SK-N-SH (cell line): ENCODE results near the gene MYO16. TPM values are rescaled to one million over a fixed set of nuclear protein-coding genes. Genes with fewer than 3 reads are reported as not detected.

Experiments used
- CTCF ChIA-PET: fragments of 300-600, 350-600 bp; formaldehyde crosslinking; extraction: SDS; loops from one replicate; lab custom pipeline; 2021; lab: Yijun Ruan, JAX
- POLR2A ChIA-PET: fragments of 350-600 bp; sonication (Branson Sonifier 250); formaldehyde crosslinking; extraction: SDS; loops from one replicate; lab custom pipeline; 2020; ENCODE audit warnings: antibody characterized with exemption, inconsistent platforms; lab: Yijun Ruan, JAX
- DNase-seq: peaks from one replicate; pipeline ENCODE4 v3.0.0; 2012
- H2AFZ ChIP-seq: fragments of 200-600 bp; sonication (generic); 2 replicates; pipeline ENCODE4 v1.8.1; 2016; ENCODE audit warnings: antibody characterized with exemption, mild to moderate bottlenecking, low read depth
- H3F3A ChIP-seq: fragments of 200-600 bp; sonication (generic); replicated peaks from 2 replicates; pipeline ENCODE3; 2016; ENCODE audit warnings: antibody characterized with exemption, mild to moderate bottlenecking; ENCODE audit not compliant: insufficient read depth
- H3K27ac ChIP-seq, 2 experiments: fragments of 200-500 bp in 1 of 2; fragments of 200-600 bp in 1 of 2; sonication (Bioruptor generic) in 1 of 2; sonication (generic), shearing (Covaris generic) in 1 of 2; 2 replicates each; pipeline versions ENCODE4 v1.5.1 to v1.6.1; 2014 to 2016; ENCODE audit warnings: low read depth in 2 of 2, inconsistent platforms in 1 of 2, low read length in 1 of 2, mild to moderate bottlenecking in 1 of 2, mixed read lengths in 1 of 2
- H3K27me3 ChIP-seq: fragments of 200-600 bp; sonication (generic), shearing (Covaris generic); 2 replicates; pipeline ENCODE4 v1.6.1; 2016; ENCODE audit warnings: mixed run types; ENCODE audit not compliant: insufficient read depth
- H3K36me3 ChIP-seq, 2 experiments: fragments of 200-500 bp in 1 of 2; fragments of 200-600 bp in 1 of 2; sonication (Bioruptor generic) in 1 of 2; sonication (generic) in 1 of 2; replicated peaks in 1 of 2; 2 replicates each; pipeline versions ENCODE3 to v1.5.1; 2014 to 2016; ENCODE audit warnings: low read length in 1 of 2, mild to moderate bottlenecking in 1 of 2; ENCODE audit not compliant: insufficient read depth in 2 of 2, control insufficient read depth in 1 of 2
- H3K4me1 ChIP-seq, 2 experiments: fragments of 200-500 bp in 1 of 2; fragments of 200-600 bp in 1 of 2; sonication (Bioruptor generic) in 1 of 2; sonication (generic), shearing (Covaris generic) in 1 of 2; 2 replicates each; pipeline versions ENCODE4 v1.5.1 to v1.6.1; 2014 to 2016; ENCODE audit warnings: low read depth in 1 of 2, low read length in 1 of 2, mixed run types in 1 of 2; ENCODE audit not compliant: insufficient read depth in 2 of 2, control insufficient read depth in 1 of 2
- H3K4me2 ChIP-seq: fragments of 200-600 bp; sonication (generic), shearing (Covaris generic); 2 replicates; pipeline ENCODE4 v1.6.1; 2017; ENCODE audit warnings: mixed run types
- H3K4me3 ChIP-seq, 2 experiments: fragments of 200-500 bp in 1 of 2; fragments of 200-600 bp in 1 of 2; sonication (Bioruptor generic) in 1 of 2; sonication (generic), shearing (Covaris generic) in 1 of 2; 2 replicates each; pipeline versions ENCODE4 v1.5.1 to v1.8.1; 2014 to 2016; ENCODE audit warnings: low read depth in 2 of 2, inconsistent platforms in 1 of 2, low read length in 1 of 2, mild to moderate bottlenecking in 1 of 2, mixed read lengths in 1 of 2, moderate library complexity in 1 of 2
- H3K79me2 ChIP-seq: fragments of 200-600 bp; sonication (generic); 2 replicates; pipeline ENCODE4 v1.8.1; 2017; ENCODE audit warnings: mild to moderate bottlenecking; ENCODE audit not compliant: insufficient read depth
- H3K9ac ChIP-seq: fragments of 200-600 bp; sonication (generic); 2 replicates; pipeline ENCODE4 v1.6.1; 2017; ENCODE audit warnings: mixed run types
- H3K9me2 ChIP-seq: fragments of 200-600 bp; sonication (generic); 2 replicates; pipeline ENCODE4 v1.6.1; 2017; ENCODE audit warnings: mixed run types
- H3K9me3 ChIP-seq: fragments of 200-600 bp; sonication (generic); 2 replicates; pipeline ENCODE4 v1.6.1; 2017; ENCODE audit warnings: mixed run types, mild to moderate bottlenecking, moderate library complexity
- H4K20me1 ChIP-seq: fragments of 200-600 bp; sonication (generic); 2 replicates; pipeline ENCODE4 v1.6.1; 2017; ENCODE audit warnings: mild to moderate bottlenecking, mixed run types; ENCODE audit not compliant: insufficient read depth
- CHD2 ChIP-seq: fragments of 150-350 bp; IDR thresholded peaks from 2 replicates; pipeline ENCODE4 v1.6.1; 2018; ENCODE audit warnings: low read length; ENCODE audit not compliant: partially characterized antibody
- ELF1 ChIP-seq: IDR thresholded peaks from 2 replicates; pipeline ENCODE4 v1.4.0; 2012
- EP300 ChIP-seq, 2 experiments: IDR thresholded peaks; 2 replicates each; pipeline versions ENCODE4 v1.4.0 to v1.6.1; 2012; ENCODE audit warnings: borderline replicate concordance in 1 of 2, low read depth in 1 of 2, low read length in 1 of 2
- FOSL2 ChIP-seq: IDR thresholded peaks from 2 replicates; pipeline ENCODE4 v1.4.0; 2012; ENCODE audit warnings: low read depth, mild to moderate bottlenecking, moderate library complexity, borderline replicate concordance
- FOXM1 ChIP-seq: IDR thresholded peaks from 2 replicates; pipeline ENCODE4 v1.4.0; 2012; ENCODE audit warnings: low read depth, mild to moderate bottlenecking
- GATA2 ChIP-seq: sonication (generic); formaldehyde crosslinking; IDR thresholded peaks from 2 replicates; pipeline ENCODE4 v1.5.0; 2020; ENCODE audit warnings: mild to moderate bottlenecking, missing genetic modification reagents
- JUND ChIP-seq: IDR thresholded peaks from 2 replicates; pipeline ENCODE4 v1.4.0; 2012
- MXI1 ChIP-seq: IDR thresholded peaks from 2 replicates; pipeline ENCODE4 v1.6.1; 2012; ENCODE audit warnings: mild to moderate bottlenecking, low read depth, low read length, improper control_type of control experiment
- NFIC ChIP-seq: IDR thresholded peaks from 2 replicates; pipeline ENCODE4 v1.4.0; 2012; ENCODE audit warnings: borderline replicate concordance
- NRF1 ChIP-seq: IDR thresholded peaks from 2 replicates; pipeline ENCODE4 v1.6.1; 2012; ENCODE audit warnings: low read depth, mild to moderate bottlenecking, low read length
- RAD21 ChIP-seq: IDR thresholded peaks from 2 replicates; pipeline ENCODE4 v1.6.1; 2012; ENCODE audit warnings: mild to moderate bottlenecking, low read length
- RFX5 ChIP-seq: IDR thresholded peaks from 2 replicates; pipeline ENCODE4 v1.6.1; 2012; ENCODE audit warnings: mild to moderate bottlenecking, improper control_type of control experiment, low read length
- RXRA ChIP-seq: IDR thresholded peaks from 2 replicates; pipeline ENCODE4 v1.4.0; 2012; ENCODE audit warnings: low read depth, mild to moderate bottlenecking, borderline replicate concordance
- TCF12 ChIP-seq: IDR thresholded peaks from 2 replicates; pipeline ENCODE4 v1.4.0; 2012
- TEAD4 ChIP-seq: IDR thresholded peaks from 2 replicates; pipeline ENCODE4 v1.4.0; 2012; ENCODE audit warnings: mild to moderate bottlenecking, borderline replicate concordance; ENCODE audit not compliant: insufficient read depth
- YY1 ChIP-seq: IDR thresholded peaks from 2 replicates; pipeline ENCODE4 v1.4.0; 2012; ENCODE audit warnings: low read depth, mild to moderate bottlenecking
- WGBS: methylation state at CpG from one replicate; pipeline ENCODE4 v1.1.6; 2017; ENCODE audit warnings: low lambda C conversion rate; 5-methylcytosine and 5-hydroxymethylcytosine counted together
- polyA plus RNA-seq, 3 experiments: library from polyadenylated mRNA; depleted of rRNA; stranded (reverse); fragments of >200 nt; gene quantifications; 2 replicates each; pipeline ENCODE4 v1.2.3, GENCODE V29; 2012
- TF ChIP-seq, protein P1 (sequence below): IDR thresholded peaks from 2 replicates; pipeline ENCODE4 v1.4.0; 2012; ENCODE audit warnings: low read depth, borderline replicate concordance
- TF ChIP-seq, protein P2 (sequence below): IDR thresholded peaks from 2 replicates; pipeline ENCODE4 v1.4.0; 2012; ENCODE audit warnings: low read depth
- TF ChIP-seq, protein P3 (sequence below): IDR thresholded peaks from 2 replicates; pipeline ENCODE4; 2012
- TF ChIP-seq, protein P4 (sequence below): fragments of 200-600 bp; sonication (generic); IDR thresholded peaks from 2 replicates; pipeline ENCODE4 v1.6.1; 2017; ENCODE audit warnings: antibody characterized with exemption, mild to moderate bottlenecking, moderate library complexity

Gene MYO16
- polyA plus RNA-seq, 1 of the 3 experiments (the other 2 are of a cell fraction) = 0.07 TPM

DNA sequence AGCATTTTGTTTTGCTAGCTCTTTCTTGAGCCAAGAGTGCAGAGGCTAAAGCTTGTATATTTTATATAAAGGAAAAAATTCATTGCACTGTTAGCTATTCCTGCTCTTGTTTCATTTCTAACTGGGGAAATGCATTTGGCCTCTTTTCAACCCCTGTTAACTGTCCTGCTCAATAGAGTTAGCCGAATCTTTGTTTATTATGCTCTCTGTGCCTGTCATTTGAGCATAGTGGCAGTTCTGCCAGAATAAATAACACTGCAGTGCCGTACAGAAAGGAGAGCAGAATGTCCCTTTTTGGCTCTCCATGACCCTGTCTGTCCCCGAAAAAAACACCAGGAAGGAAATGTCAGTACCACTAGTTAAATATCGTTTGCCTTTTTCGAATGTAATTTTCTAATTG lies 350.8 kb downstream of the MYO16 start:
- H3F3A ChIP-seq = no peaks in the 10 kb centered on the region
- WGBS = 50% methylated on average over 5 of the region's 5 CpGs
- H3K9ac ChIP-seq = no peak overlapping the region
- no peaks in the 10 kb centered on the region for H3K27me3 ChIP-seq
- no peaks in the 10 kb centered on the region; a peak in 2 of 4 replicates for H3K4me1 ChIP-seq
- POLR2A ChIA-PET = no interaction called here
- H3K9me3 ChIP-seq = no peaks in the 10 kb centered on the region
- no peak overlapping the region for H3K4me3 ChIP-seq
- H3K79me2 ChIP-seq = no peaks in the 10 kb centered on the region
- H3K4me2 ChIP-seq = no peak overlapping the region
- no peak for DNase-seq
- H4K20me1 ChIP-seq = no peaks in the 10 kb centered on the region
- H2AFZ ChIP-seq = no peak overlapping the region
- H3K27ac ChIP-seq = no peak overlapping the region
- H3K36me3 ChIP-seq = no peaks in the 10 kb centered on the region
- no peaks in the 10 kb centered on the region for H3K9me2 ChIP-seq
- no peak for TF ChIP-seq FOSL2
- TF ChIP-seq, all 33 proteins: peak for 0
- CTCF ChIA-PET = interaction anchor here (3.8 kb wide), 1 partner anchor 19 kb away, joined by 23 read pairs; no protein-coding TSS in a partner anchor

DNA sequence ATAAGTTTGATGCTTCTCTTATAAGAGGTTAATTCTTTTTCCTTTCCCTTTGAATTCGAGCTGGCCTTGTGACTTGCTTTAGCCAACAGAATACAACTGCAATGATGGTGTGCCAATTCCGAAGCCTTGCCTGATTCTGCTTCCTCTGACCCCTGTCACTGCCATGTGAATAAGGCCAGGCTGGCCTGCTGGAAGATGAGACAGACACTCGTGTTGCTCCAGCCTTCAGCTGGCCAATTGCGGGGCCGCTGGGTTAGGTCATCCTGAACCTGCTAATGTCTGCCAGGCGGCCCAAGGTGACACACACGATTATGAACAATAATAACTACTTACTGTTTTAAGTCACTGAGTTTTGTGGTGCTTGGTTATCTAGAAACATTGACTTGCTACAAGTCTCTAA lies 352.0 kb downstream of the MYO16 start:
- H3K27ac ChIP-seq = no peak overlapping the region
- H2AFZ ChIP-seq = no peak overlapping the region
- CTCF ChIA-PET = interaction anchor here (3.8 kb wide), 1 partner anchor 20 kb away, joined by 23 read pairs; no protein-coding TSS in a partner anchor
- no peaks in the 10 kb centered on the region; a peak in 2 of 4 replicates for H3K4me1 ChIP-seq
- no peak for DNase-seq
- no peaks in the 10 kb centered on the region for H3K9me2 ChIP-seq
- no peak overlapping the region for H3K4me3 ChIP-seq
- no peak overlapping the region for H3K9ac ChIP-seq
- H3K27me3 ChIP-seq = no peaks in the 10 kb centered on the region
- H3K9me3 ChIP-seq = no peaks in the 10 kb centered on the region
- TF ChIP-seq FOXM1 (no peak), RAD21 (no peak), TCF12 (no peak), EP300 (IDR thresholded peaks at IDR 0.05; ENCODE audit: borderline replicate concordance in 1 of 2, low read depth in 1 of 2, low read length in 1 of 2) (no peak), TEAD4 (no peak)
- TF ChIP-seq, all 33 proteins: peak for 0
- no peaks in the 10 kb centered on the region for H4K20me1 ChIP-seq
- no peaks in the 10 kb centered on the region for H3F3A ChIP-seq
- H3K4me2 ChIP-seq = no peak overlapping the region
- 79% methylated on average over 7 of the region's 7 CpGs for whole genome bisulfite sequencing
- POLR2A ChIA-PET = no interaction called here
- no peaks in the 10 kb centered on the region for H3K36me3 ChIP-seq
- no peaks in the 10 kb centered on the region for H3K79me2 ChIP-seq

DNA sequence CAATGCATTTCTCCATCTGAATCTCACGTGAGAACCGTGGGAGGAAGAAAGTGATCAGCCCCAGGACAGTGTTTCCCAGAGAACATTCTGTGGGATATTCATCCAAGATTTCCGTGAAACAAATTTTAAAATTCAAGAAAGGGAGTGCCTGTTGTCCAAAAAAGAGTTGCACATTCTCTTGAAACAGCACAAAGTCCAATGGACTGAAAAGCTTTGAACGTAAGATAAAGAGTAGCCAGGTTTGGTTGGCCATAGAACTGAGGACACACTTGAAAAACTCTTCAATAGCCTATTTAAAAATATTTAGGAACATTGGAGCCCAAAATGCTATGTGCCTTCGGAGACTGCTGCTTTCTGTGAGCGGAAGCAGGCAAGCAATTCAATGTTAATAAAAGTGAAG lies 353.9 kb downstream of the MYO16 start:
- Histone ChIP-seq H2AFZ (no peak overlapping the region), H3K36me3 (no peaks in the 10 kb centered on the region), H3K4me3 (no peak overlapping the region), H4K20me1 (no peaks in the 10 kb centered on the region), H3K4me1 (no peaks in the 10 kb centered on the region; a peak in 2 of 4 replicates), H3F3A (no peaks in the 10 kb centered on the region), H3K4me2 (no peak overlapping the region), H3K27me3 (no peaks in the 10 kb centered on the region), H3K9me3 (no peaks in the 10 kb centered on the region), H3K9ac (no peak overlapping the region), H3K79me2 (no peaks in the 10 kb centered on the region), H3K9me2 (no peaks in the 10 kb centered on the region), H3K27ac (no peak overlapping the region)
- WGBS = 80% methylated on average over 6 of the region's 6 CpGs
- CTCF ChIA-PET = no interaction called here
- POLR2A ChIA-PET = no interaction called here
- DNase-seq = no peak
- TF ChIP-seq, protein P1, sequence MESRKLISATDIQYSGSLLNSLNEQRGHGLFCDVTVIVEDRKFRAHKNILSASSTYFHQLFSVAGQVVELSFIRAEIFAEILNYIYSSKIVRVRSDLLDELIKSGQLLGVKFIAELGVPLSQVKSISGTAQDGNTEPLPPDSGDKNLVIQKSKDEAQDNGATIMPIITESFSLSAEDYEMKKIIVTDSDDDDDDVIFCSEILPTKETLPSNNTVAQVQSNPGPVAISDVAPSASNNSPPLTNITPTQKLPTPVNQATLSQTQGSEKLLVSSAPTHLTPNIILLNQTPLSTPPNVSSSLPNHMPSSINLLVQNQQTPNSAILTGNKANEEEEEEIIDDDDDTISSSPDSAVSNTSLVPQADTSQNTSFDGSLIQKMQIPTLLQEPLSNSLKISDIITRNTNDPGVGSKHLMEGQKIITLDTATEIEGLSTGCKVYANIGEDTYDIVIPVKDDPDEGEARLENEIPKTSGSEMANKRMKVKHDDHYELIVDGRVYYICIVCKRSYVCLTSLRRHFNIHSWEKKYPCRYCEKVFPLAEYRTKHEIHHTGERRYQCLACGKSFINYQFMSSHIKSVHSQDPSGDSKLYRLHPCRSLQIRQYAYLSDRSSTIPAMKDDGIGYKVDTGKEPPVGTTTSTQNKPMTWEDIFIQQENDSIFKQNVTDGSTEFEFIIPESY = no peak
- TF ChIP-seq, protein P2, sequence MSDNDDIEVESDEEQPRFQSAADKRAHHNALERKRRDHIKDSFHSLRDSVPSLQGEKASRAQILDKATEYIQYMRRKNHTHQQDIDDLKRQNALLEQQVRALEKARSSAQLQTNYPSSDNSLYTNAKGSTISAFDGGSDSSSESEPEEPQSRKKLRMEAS = no peak
- TF ChIP-seq FOXM1 (no peak), NRF1 (no peak), MXI1 (no peak), RXRA (no peak), JUND (no peak), CHD2 (no peak), RAD21 (no peak), ELF1 (no peak), YY1 (no peak), GATA2 (no peak), NFIC (no peak), RFX5 (no peak), TCF12 (no peak)
- TF ChIP-seq, protein P3, sequence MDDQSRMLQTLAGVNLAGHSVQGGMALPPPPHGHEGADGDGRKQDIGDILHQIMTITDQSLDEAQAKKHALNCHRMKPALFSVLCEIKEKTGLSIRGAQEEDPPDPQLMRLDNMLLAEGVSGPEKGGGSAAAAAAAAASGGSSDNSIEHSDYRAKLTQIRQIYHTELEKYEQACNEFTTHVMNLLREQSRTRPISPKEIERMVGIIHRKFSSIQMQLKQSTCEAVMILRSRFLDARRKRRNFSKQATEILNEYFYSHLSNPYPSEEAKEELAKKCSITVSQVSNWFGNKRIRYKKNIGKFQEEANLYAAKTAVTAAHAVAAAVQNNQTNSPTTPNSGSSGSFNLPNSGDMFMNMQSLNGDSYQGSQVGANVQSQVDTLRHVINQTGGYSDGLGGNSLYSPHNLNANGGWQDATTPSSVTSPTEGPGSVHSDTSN = no peak
- TF ChIP-seq, protein P4, sequence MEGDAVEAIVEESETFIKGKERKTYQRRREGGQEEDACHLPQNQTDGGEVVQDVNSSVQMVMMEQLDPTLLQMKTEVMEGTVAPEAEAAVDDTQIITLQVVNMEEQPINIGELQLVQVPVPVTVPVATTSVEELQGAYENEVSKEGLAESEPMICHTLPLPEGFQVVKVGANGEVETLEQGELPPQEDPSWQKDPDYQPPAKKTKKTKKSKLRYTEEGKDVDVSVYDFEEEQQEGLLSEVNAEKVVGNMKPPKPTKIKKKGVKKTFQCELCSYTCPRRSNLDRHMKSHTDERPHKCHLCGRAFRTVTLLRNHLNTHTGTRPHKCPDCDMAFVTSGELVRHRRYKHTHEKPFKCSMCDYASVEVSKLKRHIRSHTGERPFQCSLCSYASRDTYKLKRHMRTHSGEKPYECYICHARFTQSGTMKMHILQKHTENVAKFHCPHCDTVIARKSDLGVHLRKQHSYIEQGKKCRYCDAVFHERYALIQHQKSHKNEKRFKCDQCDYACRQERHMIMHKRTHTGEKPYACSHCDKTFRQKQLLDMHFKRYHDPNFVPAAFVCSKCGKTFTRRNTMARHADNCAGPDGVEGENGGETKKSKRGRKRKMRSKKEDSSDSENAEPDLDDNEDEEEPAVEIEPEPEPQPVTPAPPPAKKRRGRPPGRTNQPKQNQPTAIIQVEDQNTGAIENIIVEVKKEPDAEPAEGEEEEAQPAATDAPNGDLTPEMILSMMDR = no peak
